ENCODE results near the gene CLRN2. TPM values are rescaled to one million over a fixed set of nuclear protein-coding genes. Genes with fewer than 3 reads are reported as not detected.

Gene CLRN2
- total RNA-seq, 1 donor from 2014 or later, result not detected

DNA sequence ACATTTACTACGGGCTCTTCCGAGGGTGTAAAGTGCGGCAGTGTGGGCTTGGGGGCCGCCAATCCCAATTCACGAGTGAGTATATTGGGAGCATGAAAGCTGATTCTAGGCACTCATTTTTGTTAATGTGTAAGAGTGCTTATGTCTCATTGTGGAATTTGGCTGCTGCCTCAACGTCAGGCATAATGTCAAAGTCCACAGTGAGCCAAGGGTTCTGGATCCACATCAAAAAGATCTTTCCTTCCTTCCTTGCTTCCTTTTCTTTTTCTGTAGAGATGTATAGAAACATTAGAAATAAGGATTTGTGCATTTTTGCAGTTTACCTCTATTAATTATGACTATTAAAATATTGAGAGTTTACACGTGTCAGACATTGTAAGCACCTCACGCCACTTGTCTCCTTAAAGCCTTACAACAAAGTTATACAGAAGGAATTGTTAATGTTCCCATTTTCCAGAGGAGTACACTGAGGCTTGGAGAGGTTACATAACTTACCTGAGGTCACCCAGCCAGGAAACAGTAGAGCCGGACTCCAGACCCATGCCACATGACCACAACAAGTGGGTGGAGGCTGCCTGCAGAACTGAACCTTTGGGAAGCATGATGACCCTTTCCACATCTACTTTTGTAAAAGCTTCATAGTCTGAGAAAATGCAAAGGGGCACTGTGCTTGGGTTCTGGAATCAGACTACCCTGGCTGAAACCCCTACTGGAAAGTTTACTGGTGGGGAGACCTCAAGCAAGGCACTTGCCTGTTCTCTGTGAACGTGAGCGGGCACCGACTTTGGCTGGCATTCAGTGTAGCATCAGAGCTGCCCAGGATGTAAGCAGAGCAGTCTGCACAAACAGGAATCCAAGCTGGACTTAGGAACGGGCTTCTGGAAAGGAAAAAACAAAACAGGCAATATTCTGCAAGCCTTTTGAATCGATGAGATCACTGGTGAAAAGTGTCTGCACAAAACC, 761 bp downstream of the CLRN2 start:
- H3K79me2 ChIP-seq (ENCODE audit: insufficient read depth, low read length), result peaks cover 9% of the 10 kb centered on the region
- peaks cover 19% of the 10 kb centered on the region for H3K27me3 ChIP-seq (ENCODE audit: insufficient read depth, low read length)
- H3K9me3 Mint-ChIP-seq (ENCODE audit: unreplicated experiment), result no peaks in the 10 kb centered on the region
- no peak for DNase-seq (ENCODE audit: low read depth)
- no peak overlapping the region for H3K27ac Mint-ChIP-seq (ENCODE audit: unreplicated experiment)
- peaks cover under 1% of the 10 kb centered on the region for H3K4me1 Mint-ChIP-seq (ENCODE audit: low read depth, unreplicated experiment)
- H3K27me3 Mint-ChIP-seq (ENCODE audit: low read depth, unreplicated experiment), result peaks cover 11% of the 10 kb centered on the region
- no peak overlapping the region for H3K4me3 ChIP-seq (ENCODE audit: insufficient read depth, low read depth, low read length)
- no peak for FAIRE-seq
- no peaks in the 10 kb centered on the region for H3K9me3 ChIP-seq (ENCODE audit: insufficient read depth, low read depth, low read length)
- peaks cover 3% of the 10 kb centered on the region for H4K20me1 ChIP-seq (ENCODE audit: insufficient read depth, low read length)
- no peak overlapping the region for H3K4me2 ChIP-seq (ENCODE audit: low read length)
- peaks cover 12% of the 10 kb centered on the region for H3K4me1 ChIP-seq (ENCODE audit: insufficient read depth, low read length)
- H3K36me3 Mint-ChIP-seq (ENCODE audit: low read depth, unreplicated experiment), result no peaks in the 10 kb centered on the region
- H2AFZ ChIP-seq (ENCODE audit: low read depth, low read length), result no peak overlapping the region
- H3K9ac ChIP-seq (ENCODE audit: low read length), result no peak overlapping the region
- no peak overlapping the region for H3K27ac ChIP-seq (ENCODE audit: low read depth, low read length)
- no peak for TF ChIP-seq EZH2 (IDR thresholded peaks at IDR 0.05; ENCODE audit: insufficient read depth, low read length)
- TF ChIP-seq, protein P1, sequence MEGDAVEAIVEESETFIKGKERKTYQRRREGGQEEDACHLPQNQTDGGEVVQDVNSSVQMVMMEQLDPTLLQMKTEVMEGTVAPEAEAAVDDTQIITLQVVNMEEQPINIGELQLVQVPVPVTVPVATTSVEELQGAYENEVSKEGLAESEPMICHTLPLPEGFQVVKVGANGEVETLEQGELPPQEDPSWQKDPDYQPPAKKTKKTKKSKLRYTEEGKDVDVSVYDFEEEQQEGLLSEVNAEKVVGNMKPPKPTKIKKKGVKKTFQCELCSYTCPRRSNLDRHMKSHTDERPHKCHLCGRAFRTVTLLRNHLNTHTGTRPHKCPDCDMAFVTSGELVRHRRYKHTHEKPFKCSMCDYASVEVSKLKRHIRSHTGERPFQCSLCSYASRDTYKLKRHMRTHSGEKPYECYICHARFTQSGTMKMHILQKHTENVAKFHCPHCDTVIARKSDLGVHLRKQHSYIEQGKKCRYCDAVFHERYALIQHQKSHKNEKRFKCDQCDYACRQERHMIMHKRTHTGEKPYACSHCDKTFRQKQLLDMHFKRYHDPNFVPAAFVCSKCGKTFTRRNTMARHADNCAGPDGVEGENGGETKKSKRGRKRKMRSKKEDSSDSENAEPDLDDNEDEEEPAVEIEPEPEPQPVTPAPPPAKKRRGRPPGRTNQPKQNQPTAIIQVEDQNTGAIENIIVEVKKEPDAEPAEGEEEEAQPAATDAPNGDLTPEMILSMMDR (IDR thresholded peaks at IDR 0.05; ENCODE audit: insufficient read depth, low read depth, low read length), result no peak
- no peak overlapping the region for H3K4me3 Mint-ChIP-seq (ENCODE audit: unreplicated experiment)
- H3K36me3 ChIP-seq (ENCODE audit: insufficient read depth, low read length), result no peaks in the 10 kb centered on the region

DNA sequence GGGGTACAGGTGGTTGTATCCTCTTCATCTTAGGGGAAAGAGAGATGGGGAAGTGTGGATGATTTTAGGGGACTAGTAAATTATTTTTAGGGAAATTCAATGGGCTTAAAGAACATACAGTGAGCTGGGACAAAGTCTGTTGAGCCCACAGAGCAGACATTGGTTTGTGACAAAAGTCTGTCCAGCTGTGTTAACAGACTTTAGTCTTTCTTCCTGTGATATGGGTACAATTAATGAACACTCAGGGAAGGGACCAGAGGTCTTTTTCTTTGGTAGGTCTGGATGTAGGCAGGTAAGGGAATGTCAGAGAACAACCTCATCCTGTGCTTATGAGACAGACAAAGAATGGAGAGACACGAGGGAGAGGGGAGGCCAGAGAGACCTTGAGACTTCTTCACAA, 2.0 kb downstream of the CLRN2 start:
- DNase-seq (ENCODE audit: low read depth), result no peak
- Histone ChIP-seq H2AFZ (ENCODE audit: low read depth, low read length) (no peak overlapping the region), H3K9ac (ENCODE audit: low read length) (no peak overlapping the region), H3K27me3 (ENCODE audit: insufficient read depth, low read length) (peaks cover 21% of the 10 kb centered on the region), H3K27ac (ENCODE audit: low read depth, low read length) (no peak overlapping the region), H4K20me1 (ENCODE audit: insufficient read depth, low read length) (no peaks in the 10 kb centered on the region), H3K4me2 (ENCODE audit: low read length) (no peak overlapping the region), H3K36me3 (ENCODE audit: insufficient read depth, low read length) (no peaks in the 10 kb centered on the region), H3K79me2 (ENCODE audit: insufficient read depth, low read length) (no peaks in the 10 kb centered on the region), H3K9me3 (ENCODE audit: insufficient read depth, low read depth, low read length) (no peaks in the 10 kb centered on the region), H3K4me3 (ENCODE audit: insufficient read depth, low read depth, low read length) (no peak overlapping the region), H3K4me1 (ENCODE audit: insufficient read depth, low read length) (peaks cover 6% of the 10 kb centered on the region)
- no peak overlapping the region for H3K4me3 Mint-ChIP-seq (ENCODE audit: unreplicated experiment)
- peaks cover 13% of the 10 kb centered on the region for H3K27me3 Mint-ChIP-seq (ENCODE audit: low read depth, unreplicated experiment)
- H3K27ac Mint-ChIP-seq (ENCODE audit: unreplicated experiment), result no peak overlapping the region
- FAIRE-seq, result no peak
- H3K9me3 Mint-ChIP-seq (ENCODE audit: unreplicated experiment), result no peaks in the 10 kb centered on the region
- no peak for TF ChIP-seq EZH2 (IDR thresholded peaks at IDR 0.05; ENCODE audit: insufficient read depth, low read length)
- TF ChIP-seq, protein P1 (IDR thresholded peaks at IDR 0.05; ENCODE audit: insufficient read depth, low read depth, low read length), result no peak
- H3K36me3 Mint-ChIP-seq (ENCODE audit: low read depth, unreplicated experiment), result no peaks in the 10 kb centered on the region
- no peaks in the 10 kb centered on the region for H3K4me1 Mint-ChIP-seq (ENCODE audit: low read depth, unreplicated experiment)

DNA sequence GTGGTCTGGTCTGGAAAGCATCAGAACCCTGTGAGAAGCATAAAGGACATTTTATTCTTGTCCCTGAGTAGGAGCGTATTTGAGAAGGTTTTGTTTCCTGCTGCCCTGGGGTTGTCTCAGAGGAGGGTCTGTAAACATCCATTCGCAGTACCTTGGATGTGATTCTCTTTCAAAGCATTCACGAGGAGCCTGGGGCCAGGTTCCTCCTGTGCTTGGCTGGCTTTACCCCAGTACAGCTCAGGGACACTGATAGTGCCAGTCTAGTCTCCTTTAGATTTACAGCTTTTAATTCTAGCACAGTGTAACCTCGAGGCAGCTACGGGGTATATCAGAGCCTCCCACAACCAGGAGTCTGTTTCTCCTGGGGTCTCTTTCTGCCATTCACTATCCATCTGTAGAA, 2.7 kb downstream of the CLRN2 start:
- Histone ChIP-seq H3K27ac (ENCODE audit: low read depth, low read length) (no peak overlapping the region), H3K9me3 (ENCODE audit: insufficient read depth, low read depth, low read length) (no peaks in the 10 kb centered on the region), H3K27me3 (ENCODE audit: insufficient read depth, low read length) (peaks cover 21% of the 10 kb centered on the region), H4K20me1 (ENCODE audit: insufficient read depth, low read length) (no peaks in the 10 kb centered on the region), H3K79me2 (ENCODE audit: insufficient read depth, low read length) (no peaks in the 10 kb centered on the region), H3K36me3 (ENCODE audit: insufficient read depth, low read length) (no peaks in the 10 kb centered on the region), H2AFZ (ENCODE audit: low read depth, low read length) (no peak overlapping the region), H3K4me2 (ENCODE audit: low read length) (no peak overlapping the region), H3K9ac (ENCODE audit: low read length) (no peak overlapping the region), H3K4me1 (ENCODE audit: insufficient read depth, low read length) (no peaks in the 10 kb centered on the region), H3K4me3 (ENCODE audit: insufficient read depth, low read depth, low read length) (no peak overlapping the region)
- H3K36me3 Mint-ChIP-seq (ENCODE audit: low read depth, unreplicated experiment), result no peaks in the 10 kb centered on the region
- no peak for DNase-seq (ENCODE audit: low read depth)
- H3K27ac Mint-ChIP-seq (ENCODE audit: unreplicated experiment), result no peak overlapping the region
- no peaks in the 10 kb centered on the region for H3K9me3 Mint-ChIP-seq (ENCODE audit: unreplicated experiment)
- peaks cover 13% of the 10 kb centered on the region for H3K27me3 Mint-ChIP-seq (ENCODE audit: low read depth, unreplicated experiment)
- no peaks in the 10 kb centered on the region for H3K4me1 Mint-ChIP-seq (ENCODE audit: low read depth, unreplicated experiment)
- FAIRE-seq, result no peak
- TF ChIP-seq EZH2 (IDR thresholded peaks at IDR 0.05; ENCODE audit: insufficient read depth, low read length), result no peak
- TF ChIP-seq, protein P1 (IDR thresholded peaks at IDR 0.05; ENCODE audit: insufficient read depth, low read depth, low read length), result no peak
- no peak overlapping the region for H3K4me3 Mint-ChIP-seq (ENCODE audit: unreplicated experiment)
